ENCODE data around the gene RGL2. TPM values are rescaled to one million over a fixed set of nuclear protein-coding genes. Genes with fewer than 3 reads are reported as not detected.

The RGL2 gene
- polyA plus RNA-seq, 1 donor (not counting 4 experiments of a cell fraction or from before 2014, with no cell fraction given) = 33.6 TPM

DNA sequence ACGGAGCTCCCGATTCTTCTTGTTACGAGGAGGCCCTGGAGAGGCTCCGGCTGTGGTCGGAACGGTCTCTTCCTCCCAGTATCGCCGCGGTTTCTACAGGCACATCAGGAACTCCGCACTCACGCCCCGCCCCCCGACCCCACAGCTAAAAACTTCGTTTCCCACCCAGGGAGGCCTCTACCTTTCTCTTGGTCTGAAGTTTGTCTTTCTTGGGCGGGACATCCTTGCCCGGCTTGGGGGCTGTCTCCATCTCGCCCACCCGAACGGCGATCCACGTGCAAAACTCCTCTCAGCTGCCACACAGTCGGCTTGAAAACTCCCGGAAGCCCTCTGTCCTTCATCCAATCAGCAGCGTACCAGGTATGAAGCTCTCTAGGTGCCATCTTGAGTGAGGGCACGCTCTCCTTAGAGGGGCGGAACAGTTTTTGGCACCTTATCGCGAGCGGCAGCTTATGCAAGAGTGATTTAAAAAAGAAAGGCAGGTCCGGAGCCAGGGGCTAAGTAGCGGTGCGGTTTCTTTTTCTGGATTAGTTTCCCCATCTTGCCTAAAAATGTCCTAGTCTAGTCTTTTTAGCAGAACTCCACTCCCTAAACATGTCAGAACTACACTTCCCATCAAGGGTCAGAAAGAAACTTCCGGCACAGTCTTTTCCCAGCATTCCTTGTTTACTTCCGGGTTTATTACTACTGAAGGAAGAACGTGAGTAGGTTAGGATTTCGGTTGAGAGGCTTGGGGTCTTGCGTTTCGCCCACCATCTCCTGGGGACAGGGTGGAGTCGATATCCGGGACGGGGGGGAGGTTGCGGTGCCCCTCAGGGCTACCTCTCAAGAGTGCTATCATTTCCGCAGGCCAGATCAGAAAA, 9.6 kb downstream of the RGL2 start, which contains the start of the genes PFDN6 and WDR46:
Gene PFDN6 (plus strand): TSS at position 681 of the 863 bp plus-strand sequence. CDS start 256 bp downstream, outside the sequence.
Gene WDR46 (minus strand): TSS at position 319 of the 863 bp plus-strand sequence. CDS start 69 bp downstream, at position 250.
- peaks cover 20% of the 10 kb centered on the region for H3K4me1 ChIP-seq (ENCODE audit: control insufficient read depth, extremely low read depth, insufficient read depth, low read length)
- peak within 1 kb of the TSS; percentile 95 for H3K9ac ChIP-seq (ENCODE audit: control insufficient read depth, extremely low read depth, insufficient read depth, low read length)
- H4K20me1 ChIP-seq (ENCODE audit: control insufficient read depth, extremely low read depth, insufficient read depth, low read length) = no peaks in the 10 kb centered on the region
- FAIRE-seq (peak; percentile 41), DNase-seq (ENCODE audit: low read depth, low spot score) (no peak)
- H3K36me3 ChIP-seq (ENCODE audit: control insufficient read depth in 2 of 2, extremely low read depth in 1 of 2, insufficient read depth in 2 of 2, low read length in 2 of 2) = peaks cover 34 to 53% of the 10 kb centered on the region in 2 experiments
- H3K27me3 ChIP-seq (ENCODE audit: control insufficient read depth, extremely low read depth, insufficient read depth, low read length) = no peaks in the 10 kb centered on the region
- no peaks in the 10 kb centered on the region for H3K9me1 ChIP-seq (ENCODE audit: control insufficient read depth, extremely low read depth, insufficient read depth, low read length)
- H3K9me3 ChIP-seq (ENCODE audit: control insufficient read depth, low read depth, low read length) = no peaks in the 10 kb centered on the region
- peak within 1 kb of the TSS; percentile 54 to 98 (median 95) for H3K4me3 ChIP-seq (ENCODE audit: control insufficient read depth in 2 of 3, extremely low read depth in 1 of 3, insufficient read depth in 2 of 3, low read depth in 1 of 3, low read length in 3 of 3)
- no peak for TF ChIP-seq EZH2 (IDR thresholded peaks at IDR 0.05; ENCODE audit: low read length)
- TF ChIP-seq, protein P1, sequence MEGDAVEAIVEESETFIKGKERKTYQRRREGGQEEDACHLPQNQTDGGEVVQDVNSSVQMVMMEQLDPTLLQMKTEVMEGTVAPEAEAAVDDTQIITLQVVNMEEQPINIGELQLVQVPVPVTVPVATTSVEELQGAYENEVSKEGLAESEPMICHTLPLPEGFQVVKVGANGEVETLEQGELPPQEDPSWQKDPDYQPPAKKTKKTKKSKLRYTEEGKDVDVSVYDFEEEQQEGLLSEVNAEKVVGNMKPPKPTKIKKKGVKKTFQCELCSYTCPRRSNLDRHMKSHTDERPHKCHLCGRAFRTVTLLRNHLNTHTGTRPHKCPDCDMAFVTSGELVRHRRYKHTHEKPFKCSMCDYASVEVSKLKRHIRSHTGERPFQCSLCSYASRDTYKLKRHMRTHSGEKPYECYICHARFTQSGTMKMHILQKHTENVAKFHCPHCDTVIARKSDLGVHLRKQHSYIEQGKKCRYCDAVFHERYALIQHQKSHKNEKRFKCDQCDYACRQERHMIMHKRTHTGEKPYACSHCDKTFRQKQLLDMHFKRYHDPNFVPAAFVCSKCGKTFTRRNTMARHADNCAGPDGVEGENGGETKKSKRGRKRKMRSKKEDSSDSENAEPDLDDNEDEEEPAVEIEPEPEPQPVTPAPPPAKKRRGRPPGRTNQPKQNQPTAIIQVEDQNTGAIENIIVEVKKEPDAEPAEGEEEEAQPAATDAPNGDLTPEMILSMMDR (optimal IDR thresholded peaks at IDR 0.05 in 1 of 3, IDR thresholded peaks at IDR 0.05 in 1 of 3, conservative IDR thresholded peaks at IDR 0.05 in 1 of 3; ENCODE audit: extremely low read depth in 1 of 3, insufficient read depth in 2 of 3, low read length in 3 of 3) = no peak
- H3K79me2 ChIP-seq (ENCODE audit: control insufficient read depth, insufficient read depth, low read length) = peaks cover 49% of the 10 kb centered on the region
- peak within 1 kb of the TSS; percentile 85 for H3K27ac ChIP-seq (ENCODE audit: control insufficient read depth, insufficient read depth, low read length)
- peak within 1 kb of the TSS; percentile 99 for H3K4me2 ChIP-seq (ENCODE audit: control insufficient read depth, extremely low read depth, insufficient read depth, low read depth, low read length)
- peak within 1 kb of the TSS; percentile 95 for H2AFZ ChIP-seq (ENCODE audit: control insufficient read depth, low read length)
- dilution Hi-C loops (cut with MboI; ENCODE audit: extremely low pct_ligation_motif_present, low sequenced_read_pairs) = no loop called here

DNA sequence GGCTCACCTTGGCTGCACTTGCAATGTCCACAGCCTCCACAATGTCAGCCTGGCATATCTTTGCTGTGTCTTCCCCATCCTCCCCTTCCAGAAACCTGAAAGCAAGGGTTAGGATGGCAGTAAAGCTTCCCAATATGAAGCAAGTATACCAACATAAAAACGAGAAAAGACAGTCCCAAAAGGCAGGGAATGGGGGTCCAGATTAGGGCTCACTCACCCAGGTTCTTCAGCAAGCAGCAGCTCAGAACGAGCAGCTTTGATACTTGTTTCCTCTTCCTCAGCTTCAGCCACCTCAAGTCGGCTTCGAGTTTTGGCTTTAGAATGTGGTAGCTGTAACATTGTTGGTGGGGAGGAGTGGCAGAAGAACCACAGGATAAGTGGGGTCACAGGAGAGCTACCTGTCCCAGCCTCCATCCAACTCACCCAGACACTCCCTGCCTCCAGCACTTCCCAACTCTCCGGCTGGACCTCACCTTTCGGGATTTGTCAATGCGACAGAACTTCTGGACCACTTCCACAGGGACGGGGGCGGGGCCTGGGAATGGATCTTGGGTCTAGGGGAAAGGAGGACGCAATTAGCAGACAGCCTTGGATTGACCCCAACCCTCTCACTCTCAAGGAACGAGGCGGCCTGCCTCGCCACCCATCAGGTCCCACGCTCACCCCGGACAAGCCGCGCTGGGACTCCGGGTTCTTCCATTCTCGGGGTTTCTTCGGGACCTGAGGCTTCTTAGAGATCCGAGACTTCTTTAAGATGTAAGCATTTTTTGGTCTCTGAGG, 10.4 kb downstream of the RGL2 start:
- Histone ChIP-seq H3K27me3 (ENCODE audit: control insufficient read depth, extremely low read depth, insufficient read depth, low read length) (no peaks in the 10 kb centered on the region), H3K9me3 (ENCODE audit: control insufficient read depth, low read depth, low read length) (no peaks in the 10 kb centered on the region), H3K9ac (ENCODE audit: control insufficient read depth, extremely low read depth, insufficient read depth, low read length) (peak overlapping the region; percentile 95), H3K36me3 (ENCODE audit: control insufficient read depth in 2 of 2, extremely low read depth in 1 of 2, insufficient read depth in 2 of 2, low read length in 2 of 2) (peaks cover 33 to 54% of the 10 kb centered on the region in 2 experiments), H3K4me1 (ENCODE audit: control insufficient read depth, extremely low read depth, insufficient read depth, low read length) (peaks cover 20% of the 10 kb centered on the region), H4K20me1 (ENCODE audit: control insufficient read depth, extremely low read depth, insufficient read depth, low read length) (no peaks in the 10 kb centered on the region), H3K4me2 (ENCODE audit: control insufficient read depth, extremely low read depth, insufficient read depth, low read depth, low read length) (peak overlapping the region; percentile 99), H3K4me3 (ENCODE audit: control insufficient read depth in 2 of 3, extremely low read depth in 1 of 3, insufficient read depth in 2 of 3, low read depth in 1 of 3, low read length in 3 of 3) (peak overlapping the region; percentile 54 to 98 (median 95)), H3K9me1 (ENCODE audit: control insufficient read depth, extremely low read depth, insufficient read depth, low read length) (no peaks in the 10 kb centered on the region), H2AFZ (ENCODE audit: control insufficient read depth, low read length) (peak overlapping the region; percentile 95), H3K79me2 (ENCODE audit: control insufficient read depth, insufficient read depth, low read length) (peaks cover 49% of the 10 kb centered on the region), H3K27ac (ENCODE audit: control insufficient read depth, insufficient read depth, low read length) (peak overlapping the region; percentile 85)
- DNase-seq (ENCODE audit: low read depth, low spot score) (no peak), FAIRE-seq (no peak)
- dilution Hi-C loops (cut with MboI; ENCODE audit: extremely low pct_ligation_motif_present, low sequenced_read_pairs) = no loop called here
- TF ChIP-seq, protein P1 (optimal IDR thresholded peaks at IDR 0.05 in 1 of 3, IDR thresholded peaks at IDR 0.05 in 1 of 3, conservative IDR thresholded peaks at IDR 0.05 in 1 of 3; ENCODE audit: extremely low read depth in 1 of 3, insufficient read depth in 2 of 3, low read length in 3 of 3) = no peak
- TF ChIP-seq EZH2 (IDR thresholded peaks at IDR 0.05; ENCODE audit: low read length) = no peak
